RWPE2 (cell line): ENCODE measurements around the gene CCDC33.

Experiments
- ATAC-seq: fragments of 200-7000 bp; cut with Tn5 transposase; 3 replicates; pipeline ENCODE4 v1.9.1; 2021; ENCODE audit warnings: low read depth
- DNase-seq: peaks from one replicate; pipeline ENCODE4 v3.0.0-alpha.2; 2020; ENCODE audit warnings: low spot score
- H3K27ac ChIP-seq: fragments of 450-650 bp; 2 replicates; pipeline ENCODE4 v1.5.1; 2017; ENCODE audit warnings: mild to moderate bottlenecking; ENCODE audit not compliant: poor library complexity, severe bottlenecking
- H3K27me3 ChIP-seq: fragments of 250-450 bp; sonication (Bioruptor Pico); 2 replicates; pipeline ENCODE4 v1.5.1; 2021; ENCODE audit warnings: mild to moderate bottlenecking, moderate library complexity; ENCODE audit not compliant: insufficient read depth, poor library complexity, severe bottlenecking
- H3K36me3 ChIP-seq: fragments of 250-450 bp; sonication (Bioruptor Pico); 2 replicates; pipeline ENCODE4 v1.5.1; 2020; ENCODE audit warnings: low read depth, mild to moderate bottlenecking, moderate library complexity
- H3K4me1 ChIP-seq: fragments of 250-450 bp; sonication (Bioruptor Pico); 2 replicates; pipeline ENCODE4 v1.5.1; 2021; ENCODE audit warnings: mild to moderate bottlenecking, moderate library complexity; ENCODE audit not compliant: insufficient read depth, poor library complexity, severe bottlenecking
- H3K4me3 ChIP-seq: fragments of 250-450 bp; sonication (Bioruptor Pico); 2 replicates; pipeline ENCODE4 v1.5.1; 2021; ENCODE audit warnings: mild to moderate bottlenecking, moderate library complexity; ENCODE audit not compliant: severe bottlenecking
- H3K9me3 ChIP-seq: fragments of 250-450 bp; sonication (Bioruptor Pico); 2 replicates; pipeline ENCODE4 v1.5.1; 2021; ENCODE audit warnings: mild to moderate bottlenecking, moderate library complexity; ENCODE audit not compliant: severe bottlenecking
- CTCF ChIP-seq: fragments of 450-650 bp; IDR thresholded peaks from one replicate; pipeline ENCODE4 v1.5.1; 2017; ENCODE audit warnings: mild to moderate bottlenecking, moderate library complexity; ENCODE audit not compliant: poor library complexity, severe bottlenecking

The CCDC33 gene

GRCh38 chr15:74214324-74215021, 21.7 kb upstream of the CCDC33 start:
- Histone ChIP-seq H3K36me3 (no peaks in the 10 kb centered on the region), H3K4me3 (no peak overlapping the region), H3K9me3 (no peaks in the 10 kb centered on the region), H3K27ac (peak overlapping the region; percentile 53), H3K4me1 (peaks cover 23% of the 10 kb centered on the region), H3K27me3 (no peaks in the 10 kb centered on the region)
- ATAC-seq (no peak), DNase-seq (no peak)
- no peak for TF ChIP-seq CTCF

DNA sequence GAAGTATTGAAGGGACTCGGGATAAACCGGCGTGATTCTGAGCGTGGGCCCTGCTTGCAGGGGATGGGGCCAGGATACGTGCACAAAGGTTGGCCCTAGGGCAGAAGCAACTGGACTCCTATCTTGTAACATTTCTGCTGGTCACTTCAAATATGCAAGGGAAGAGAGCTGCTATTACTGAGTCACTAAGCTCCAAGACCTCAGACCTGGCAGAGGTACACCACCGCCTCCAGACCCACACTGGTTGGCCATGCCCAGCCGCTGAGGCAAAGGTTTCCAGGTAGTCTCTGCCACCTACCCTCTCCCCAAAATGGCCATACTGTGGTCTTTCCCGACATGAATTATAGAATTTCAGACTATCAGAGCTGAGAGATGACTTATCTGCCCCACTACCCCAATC, 20.2 kb upstream of the CCDC33 start:
- Histone ChIP-seq H3K4me1 (peaks cover 18% of the 10 kb centered on the region), H3K9me3 (no peaks in the 10 kb centered on the region), H3K36me3 (no peaks in the 10 kb centered on the region), H3K4me3 (no peak overlapping the region), H3K27ac (peak overlapping the region; percentile 53), H3K27me3 (no peaks in the 10 kb centered on the region)
- no peak for TF ChIP-seq CTCF
- ATAC-seq (no peak), DNase-seq (no peak)

GRCh38 chr15:74216949-74217348, 19.2 kb upstream of the CCDC33 start:
- no peaks in the 10 kb centered on the region for H3K36me3 ChIP-seq
- no peak overlapping the region for H3K27ac ChIP-seq
- no peaks in the 10 kb centered on the region for H3K9me3 ChIP-seq
- no peak for DNase-seq
- TF ChIP-seq CTCF: no peak
- no peaks in the 10 kb centered on the region for H3K27me3 ChIP-seq
- no peak overlapping the region for H3K4me3 ChIP-seq
- no peak for ATAC-seq
- peaks cover 18% of the 10 kb centered on the region for H3K4me1 ChIP-seq

GRCh38 chr15:74217907-74218885, 17.9 kb upstream of the CCDC33 start:
- Histone ChIP-seq H3K27me3 (no peaks in the 10 kb centered on the region), H3K9me3 (no peaks in the 10 kb centered on the region), H3K4me1 (peaks cover 18% of the 10 kb centered on the region), H3K27ac (no peak overlapping the region), H3K36me3 (no peaks in the 10 kb centered on the region), H3K4me3 (no peak overlapping the region)
- TF ChIP-seq CTCF: no peak
- DNase-seq (no peak), ATAC-seq (peak; percentile 23; the same call in 1 of the 3 replicates)
